ENCODE measurements around the gene PCK2.

- TF ChIP-seq NBN (conservative IDR thresholded peaks at IDR 0.05) = no peak
- no peak for TF ChIP-seq TCF12 (IDR thresholded peaks at IDR 0.05)
- no peak for TF ChIP-seq TCF12 (CRISPR knock-in tag; IDR thresholded peaks at IDR 0.05)
- TF ChIP-seq CBX5 (CRISPR knock-in tag; IDR thresholded peaks at IDR 0.05; ENCODE audit: borderline replicate concordance) = no peak
- TF ChIP-seq POLR2AphosphoS5 (IDR thresholded peaks at IDR 0.05; ENCODE audit: low read depth, low read length) = no peak
Observed at GRCh38 chr14:24108336-24108874, 14.3 kb downstream of the PCK2 start.
